Endothelial cell (in vitro differentiated cells): Measurements from ENCODE around the gene SLC45A2. TPM values are rescaled to one million over a fixed set of nuclear protein-coding genes. Genes with fewer than 3 reads are reported as not detected.
A peak's percentile ranks its signal among the peaks of the same experiment; 100 is the strongest.
"Not testable (repeated sequence)": the region's sequence is repeated elsewhere in the genome, so short reads cannot be mapped to it uniquely, and the experiment has no call there.

Source experiments
- DNase-seq: peaks from one replicate; pipeline ENCODE4 v3.0.0; 2021; ENCODE audit warnings: low spot score
- H3K27ac Mint-ChIP-seq: one replicate; pipeline ENCODE4 v1.8.0; 2021; ENCODE audit warnings: mixed read lengths, inconsistent platforms; ENCODE audit not compliant: unreplicated experiment
- H3K27me3 Mint-ChIP-seq: one replicate; pipeline ENCODE4 v1.8.0; 2021; ENCODE audit warnings: mild to moderate bottlenecking, moderate library complexity, mixed read lengths, inconsistent platforms; ENCODE audit not compliant: unreplicated experiment
- H3K36me3 Mint-ChIP-seq: one replicate; pipeline ENCODE4 v1.8.0; 2021; ENCODE audit warnings: mild to moderate bottlenecking, low read depth, mixed read lengths, inconsistent platforms; ENCODE audit not compliant: unreplicated experiment
- H3K4me1 Mint-ChIP-seq: one replicate; pipeline ENCODE4 v1.8.0; 2021; ENCODE audit warnings: mild to moderate bottlenecking, mixed read lengths, inconsistent platforms; ENCODE audit not compliant: unreplicated experiment
- H3K4me3 Mint-ChIP-seq: one replicate; pipeline ENCODE4 v1.8.0; 2021; ENCODE audit warnings: mild to moderate bottlenecking, mixed read lengths, inconsistent platforms; ENCODE audit not compliant: unreplicated experiment
- H3K9me3 Mint-ChIP-seq: one replicate; pipeline ENCODE4 v1.8.0; 2021; ENCODE audit warnings: mixed read lengths, inconsistent platforms; ENCODE audit not compliant: unreplicated experiment
- CTCF ChIP-seq: fragments of 200-600 bp; sonication (generic); IDR thresholded peaks from one replicate; pipeline ENCODE4 v1.5.0; 2021; ENCODE audit warnings: antibody characterized with exemption; ENCODE audit not compliant: unreplicated experiment
- total RNA-seq: library from RNA; stranded (reverse); fragmentation: NEBNext Ultra II Directional; extraction: Animal tissue kit (Norgen Biotek cat#: 25700); gene quantifications from one replicate; pipeline ENCODE4 v1.2.1, GENCODE V29; 2021; ENCODE audit not compliant: unreplicated experiment

SLC45A2 gene
- total RNA-seq, 1 donor from 2014 or later: 0.15 TPM

GRCh38 chr5:34013547-34013946 lies 29.1 kb upstream of the SLC45A2 start:
- no peak overlapping the region for H3K27ac Mint-ChIP-seq
- H3K27me3 Mint-ChIP-seq: no peaks in the 10 kb centered on the region
- H3K9me3 Mint-ChIP-seq: no peaks in the 10 kb centered on the region
- TF ChIP-seq CTCF: no peak
- no peak for DNase-seq
- no peaks in the 10 kb centered on the region for H3K36me3 Mint-ChIP-seq
- H3K4me3 Mint-ChIP-seq: no peak overlapping the region
- H3K4me1 Mint-ChIP-seq: peaks cover 6% of the 10 kb centered on the region

GRCh38 chr5:34012791-34013190 lies 28.3 kb upstream of the SLC45A2 start:
- no peak for TF ChIP-seq CTCF
- Mint-ChIP-seq H3K27me3 (no peaks in the 10 kb centered on the region), H3K4me3 (no peak overlapping the region), H3K4me1 (peaks cover 6% of the 10 kb centered on the region), H3K36me3 (no peaks in the 10 kb centered on the region), H3K9me3 (no peaks in the 10 kb centered on the region), H3K27ac (no peak overlapping the region)
- DNase-seq: no peak

DNA sequence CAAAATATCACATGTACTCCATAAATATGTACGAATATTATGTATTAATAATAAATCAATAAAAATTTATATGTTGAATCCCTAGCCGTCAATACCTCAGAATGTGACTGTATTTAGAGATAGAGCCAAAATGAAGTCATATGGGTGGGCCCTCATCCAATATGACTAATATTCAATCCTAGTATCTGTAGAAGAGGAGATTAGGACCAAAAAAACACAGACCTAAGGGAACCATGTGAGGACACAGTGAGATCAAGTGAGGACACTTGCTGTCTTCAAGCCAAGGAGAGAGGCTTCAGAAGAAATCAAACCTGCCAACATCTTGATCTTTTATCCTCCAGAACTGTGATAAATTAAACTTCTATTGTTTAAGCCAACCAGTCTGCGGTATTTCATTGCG lies 27.0 kb upstream of the SLC45A2 start:
- H3K9me3 Mint-ChIP-seq: no peaks in the 10 kb centered on the region
- peaks cover 6% of the 10 kb centered on the region for H3K27me3 Mint-ChIP-seq
- peaks cover 7% of the 10 kb centered on the region for H3K36me3 Mint-ChIP-seq
- H3K27ac Mint-ChIP-seq: no peak overlapping the region
- peaks cover 14% of the 10 kb centered on the region for H3K4me1 Mint-ChIP-seq
- no peak for TF ChIP-seq CTCF
- H3K4me3 Mint-ChIP-seq: no peak overlapping the region
- no peak for DNase-seq

DNA sequence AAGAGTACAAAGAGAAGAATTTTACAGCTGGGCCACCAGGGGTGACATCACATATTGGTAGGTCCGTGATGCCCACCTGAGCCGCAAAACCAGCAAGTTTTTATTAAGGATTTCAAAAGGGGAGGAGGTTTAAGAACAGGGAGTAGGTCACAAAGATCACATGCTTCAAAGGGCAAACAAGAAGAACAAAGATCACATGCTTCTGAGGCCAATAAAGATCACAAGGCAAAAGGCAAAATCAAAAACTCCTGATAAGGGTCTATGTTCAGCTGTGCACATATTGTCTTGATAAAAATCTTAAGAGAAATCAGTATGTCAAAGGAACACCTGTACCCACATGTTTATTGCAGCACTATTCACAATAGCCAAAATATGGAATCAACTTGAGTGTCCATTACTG lies 25.7 kb upstream of the SLC45A2 start:
- H3K9me3 Mint-ChIP-seq, H3K27ac Mint-ChIP-seq, H3K4me3 Mint-ChIP-seq, H3K36me3 Mint-ChIP-seq, DNase-seq, H3K27me3 Mint-ChIP-seq: not testable (repeated sequence)
- H3K4me1 Mint-ChIP-seq: peaks cover 21% of the 10 kb centered on the region

- no peak for TF ChIP-seq CTCF
- peaks cover 21% of the 10 kb centered on the region for H3K4me1 Mint-ChIP-seq
- H3K9me3 Mint-ChIP-seq: no peaks in the 10 kb centered on the region
- DNase-seq: no peak
- peaks cover 6% of the 10 kb centered on the region for H3K27me3 Mint-ChIP-seq
- H3K27ac Mint-ChIP-seq: peak overlapping the region; percentile 88
- no peak overlapping the region for H3K4me3 Mint-ChIP-seq
- H3K36me3 Mint-ChIP-seq: peaks cover 7% of the 10 kb centered on the region
Measured at GRCh38 chr5:34009610-34010009, 25.1 kb upstream of the SLC45A2 start.

GRCh38 chr5:34008802-34009201 lies 24.3 kb upstream of the SLC45A2 start:
- Mint-ChIP-seq H3K36me3 (peaks cover 10% of the 10 kb centered on the region), H3K4me1 (peaks cover 21% of the 10 kb centered on the region), H3K9me3 (no peaks in the 10 kb centered on the region), H3K27ac (peak overlapping the region; percentile 88), H3K27me3 (peaks cover 6% of the 10 kb centered on the region), H3K4me3 (peak overlapping the region; percentile 88)
- no peak for DNase-seq
- TF ChIP-seq CTCF: no peak
